ENCODE measurements around the gene GABRA5. TPM values are rescaled to one million over a fixed set of nuclear protein-coding genes. Genes with fewer than 3 reads are reported as not detected.

The GABRA5 gene
- total RNA-seq, 1 experiment from 2014 or later, result 4.9 TPM

- Histone ChIP-seq H3K23me2 (ENCODE audit: insufficient read length, low read depth, low read length, poor library complexity, severe bottlenecking) (no peaks in the 10 kb centered on the region), H2BK15ac (ENCODE audit: low read depth, low read length) (no peak overlapping the region), H4K91ac (ENCODE audit: insufficient read length, low read depth, low read length) (no peak overlapping the region), H3K79me2 (ENCODE audit: insufficient read depth, low read length) (no peaks in the 10 kb centered on the region), H2AFZ (ENCODE audit: low read length) (no peak overlapping the region), H3K4me1 (ENCODE audit: insufficient read depth, low read length) (no peaks in the 10 kb centered on the region), H3K9ac (ENCODE audit: extremely low read depth, insufficient read length, low read length) (no peak overlapping the region), H3K79me1 (ENCODE audit: insufficient read depth, low read depth, low read length, poor library complexity, severe bottlenecking) (no peaks in the 10 kb centered on the region), H2AK5ac (ENCODE audit: insufficient read length, low read length) (no peak overlapping the region), H3K18ac (ENCODE audit: insufficient read length, low read depth, low read length) (no peak overlapping the region), H2BK20ac (ENCODE audit: low read depth, low read length, poor library complexity, severe bottlenecking) (no peak overlapping the region), H3K9me3 (ENCODE audit: control insufficient read depth, low read depth, low read length) (no peaks in the 10 kb centered on the region), H3K23ac (ENCODE audit: insufficient read length, low read depth, low read length) (no peak overlapping the region), H3K27ac (ENCODE audit: insufficient read length, low read depth, low read length) (no peak overlapping the region), H4K20me1 (ENCODE audit: control insufficient read depth, insufficient read depth, insufficient read length) (no peaks in the 10 kb centered on the region), H2BK12ac (ENCODE audit: insufficient read length, low read depth, low read length) (no peak overlapping the region), H2BK120ac (ENCODE audit: low read depth, low read length, poor library complexity, severe bottlenecking) (no peak overlapping the region), H3K4me2 (ENCODE audit: insufficient read depth, insufficient read length, low read length) (no peak overlapping the region), H3K4ac (ENCODE audit: low read depth, low read length) (no peak overlapping the region), H3K56ac (ENCODE audit: insufficient read length, low read depth, low read length) (no peak overlapping the region), H3T11ph (ENCODE audit: low read length) (no peak overlapping the region), H4K5ac (ENCODE audit: insufficient read length, low read depth, low read length) (no peak overlapping the region), H2BK5ac (ENCODE audit: insufficient read length, low read length) (no peak overlapping the region), H4K8ac (replicated peaks; ENCODE audit: insufficient read length, low read depth, low read length) (no peak overlapping the region), H3K14ac (ENCODE audit: insufficient read depth, low read length) (no peak overlapping the region), H3K27me3 (ENCODE audit: insufficient read depth, low read length) (no peaks in the 10 kb centered on the region)
- WGBS (ENCODE audit: extremely low coverage, insufficient read length, low lambda C conversion rate), result no CpG with 5 or more reads among the region's 2 CpGs
- H3K9me3 Mint-ChIP-seq, result no peaks in the 10 kb centered on the region
- peaks cover 3 to 5% of the 10 kb centered on the region in 2 experiments; a peak in 1 of 4 replicates for H3K4me1 Mint-ChIP-seq
- TF ChIP-seq, protein P1, sequence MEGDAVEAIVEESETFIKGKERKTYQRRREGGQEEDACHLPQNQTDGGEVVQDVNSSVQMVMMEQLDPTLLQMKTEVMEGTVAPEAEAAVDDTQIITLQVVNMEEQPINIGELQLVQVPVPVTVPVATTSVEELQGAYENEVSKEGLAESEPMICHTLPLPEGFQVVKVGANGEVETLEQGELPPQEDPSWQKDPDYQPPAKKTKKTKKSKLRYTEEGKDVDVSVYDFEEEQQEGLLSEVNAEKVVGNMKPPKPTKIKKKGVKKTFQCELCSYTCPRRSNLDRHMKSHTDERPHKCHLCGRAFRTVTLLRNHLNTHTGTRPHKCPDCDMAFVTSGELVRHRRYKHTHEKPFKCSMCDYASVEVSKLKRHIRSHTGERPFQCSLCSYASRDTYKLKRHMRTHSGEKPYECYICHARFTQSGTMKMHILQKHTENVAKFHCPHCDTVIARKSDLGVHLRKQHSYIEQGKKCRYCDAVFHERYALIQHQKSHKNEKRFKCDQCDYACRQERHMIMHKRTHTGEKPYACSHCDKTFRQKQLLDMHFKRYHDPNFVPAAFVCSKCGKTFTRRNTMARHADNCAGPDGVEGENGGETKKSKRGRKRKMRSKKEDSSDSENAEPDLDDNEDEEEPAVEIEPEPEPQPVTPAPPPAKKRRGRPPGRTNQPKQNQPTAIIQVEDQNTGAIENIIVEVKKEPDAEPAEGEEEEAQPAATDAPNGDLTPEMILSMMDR (conservative IDR thresholded peaks at IDR 0.05), result no peak
- no peak overlapping the region for H3K4me3 Mint-ChIP-seq
- no peaks in the 10 kb centered on the region; a peak in 1 of 7 replicates for H3K36me3 Mint-ChIP-seq (ENCODE audit: insufficient read depth in 1 of 3, low read depth in 3 of 3)
- DNase-seq, result no peak
- no peaks in the 10 kb centered on the region for H3K27me3 Mint-ChIP-seq (ENCODE audit: low read depth)
- no peak overlapping the region for H3K27ac Mint-ChIP-seq
These were observed 59.2 kb downstream of the GABRA5 start for GRCh38 chr15:26926081-26926480.
